Upper lobe of left lung (tissue), 6 donors: Measurements from ENCODE around the gene CTCFL. TPM values are rescaled to one million over a fixed set of nuclear protein-coding genes. Genes with fewer than 3 reads are reported as not detected.

ENCODE experiments used
- ATAC-seq, 2 donors: fragments of 200-7000 bp; cut with Tn5 transposase; one replicate each; pipeline ENCODE4 v1.9.1; 2022; ENCODE audit warnings: mild to moderate bottlenecking in 2 of 2, moderate library complexity in 2 of 2; ENCODE audit not compliant: low FRiP score in 2 of 2
- DNase-seq, 2 donors: peaks; one replicate each; pipeline ENCODE4 v3.0.0-alpha.2; 2019 to 2020
- H3K27ac ChIP-seq, 4 donors: fragments of 200-600 bp; sonication (generic); one replicate each; pipeline ENCODE4 v1.5.1; 2016 to 2019
- H3K27me3 ChIP-seq, 4 donors: fragments of 200-600 bp; sonication (generic); one replicate each; pipeline ENCODE4 v1.5.1; 2017 to 2019
- H3K36me3 ChIP-seq, 4 donors: fragments of 200-600 bp; sonication (generic); one replicate each; pipeline ENCODE4 v1.5.1; 2016 to 2019
- H3K4me1 ChIP-seq, 4 donors: fragments of 200-600 bp; sonication (generic); one replicate each; pipeline ENCODE4 v1.5.1; 2018 to 2019
- H3K4me3 ChIP-seq, 4 donors: fragments of 200-600 bp; sonication (generic); one replicate each; pipeline ENCODE4 v1.5.1; 2017 to 2019; ENCODE audit warnings: mild to moderate bottlenecking in 2 of 4, moderate library complexity in 1 of 4
- H3K9me3 ChIP-seq, 4 donors: fragments of 200-600 bp; sonication (generic); one replicate each; pipeline ENCODE4 v1.5.1; 2018 to 2019
- EP300 ChIP-seq, 4 donors: sonication (generic); formaldehyde crosslinking; IDR thresholded peaks; one replicate each; pipeline ENCODE4 v1.5.1; 2017; ENCODE audit warnings: antibody characterized with exemption in 4 of 4, control low read depth in 2 of 4
- POLR2A ChIP-seq, 4 donors: fragments of 450-650 bp; IDR thresholded peaks; one replicate each; pipeline ENCODE4 v1.5.1; 2016 to 2017; ENCODE audit warnings: antibody characterized with exemption in 4 of 4, mild to moderate bottlenecking in 2 of 4
- POLR2AphosphoS5 ChIP-seq, 2 donors: sonication (generic); formaldehyde crosslinking; IDR thresholded peaks; one replicate each; pipeline ENCODE4 v1.5.1; 2017; ENCODE audit warnings: antibody characterized with exemption in 2 of 2
- WGBS, 2 donors: methylation state at CpG; one replicate each; pipeline ENCODE4 v1.1.5; 2017 to 2018; 5-methylcytosine and 5-hydroxymethylcytosine counted together
- total RNA-seq, 6 donors: library from RNA; depleted of rRNA in 4 of 6; stranded (reverse); fragments of >200 nt in 4 of 6; gene quantifications; one replicate each; pipeline versions ENCODE4 v1.1.0 to v1.2.1, GENCODE V29; 2016 to 2021
- TF ChIP-seq, protein P1 (sequence below), 6 experiments: fragments of 450-650 bp in 4 of 6; fragments of 200-600 bp in 2 of 6; sonication (generic) in 2 of 6; IDR thresholded peaks; one replicate each; pipeline ENCODE4 v1.5.1; 2016 to 2019; ENCODE audit warnings: antibody characterized with exemption in 6 of 6
- donor health status: DM: no; HTN: no; CAD: no; lungs with moderate emphysema.
- donor health status: DM: no; HTN: yes; CAD: no; lungs with severe emphysema.

The CTCFL gene
- total RNA-seq, 6 donors from 2014 or later: 0.11 to 0.17 (median 0.14) TPM; not detected in 3

DNA sequence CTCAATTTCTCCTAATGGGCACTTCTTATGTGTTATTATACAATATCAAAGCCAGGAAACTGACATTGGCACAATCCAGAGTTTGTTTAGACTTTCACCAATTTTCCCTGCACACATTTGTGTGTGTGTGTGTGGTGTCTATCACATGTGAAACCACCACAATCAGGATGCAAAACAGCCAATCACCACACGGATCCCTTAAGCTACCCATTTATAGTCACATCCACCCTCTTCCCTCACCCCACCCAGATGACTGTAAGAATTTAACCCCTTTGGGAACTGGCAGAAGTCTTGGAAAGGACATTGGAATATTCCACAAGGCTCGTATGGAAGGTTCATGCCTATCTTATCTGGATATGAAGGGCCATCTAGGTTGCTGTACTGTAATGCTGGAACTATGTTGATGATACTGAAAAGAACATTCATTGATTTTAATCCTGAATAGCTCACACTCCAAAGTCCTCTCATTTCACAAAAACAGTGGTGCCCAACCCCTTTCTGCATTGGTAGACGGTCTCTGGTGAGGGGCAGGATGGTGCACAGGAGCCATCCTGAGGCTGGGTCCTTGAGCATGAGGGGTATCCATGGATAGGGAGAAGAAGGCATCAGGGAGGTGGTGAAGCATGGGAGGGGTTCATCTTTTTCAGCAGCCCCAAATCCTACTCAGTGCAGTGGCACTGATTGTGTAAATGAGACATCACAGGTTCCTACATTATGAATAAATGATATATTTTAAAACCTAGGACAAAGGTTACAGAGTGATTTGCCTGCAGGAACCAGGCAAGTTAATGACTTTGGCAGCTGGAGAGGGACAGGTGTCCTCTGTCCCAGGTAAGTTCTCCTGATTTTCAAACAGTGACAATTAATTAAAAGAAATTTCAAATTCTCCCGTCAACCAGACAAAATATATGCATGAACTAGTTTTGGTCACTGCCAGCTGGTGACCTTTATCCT lies 12.1 kb upstream of the CTCFL start:
- TF ChIP-seq EP300 (IDR thresholded peaks at IDR 0.05) (no peak), POLR2AphosphoS5 (IDR thresholded peaks at IDR 0.05) (no peak), POLR2A (IDR thresholded peaks at IDR 0.05) (no peak)
- TF ChIP-seq, protein P1, sequence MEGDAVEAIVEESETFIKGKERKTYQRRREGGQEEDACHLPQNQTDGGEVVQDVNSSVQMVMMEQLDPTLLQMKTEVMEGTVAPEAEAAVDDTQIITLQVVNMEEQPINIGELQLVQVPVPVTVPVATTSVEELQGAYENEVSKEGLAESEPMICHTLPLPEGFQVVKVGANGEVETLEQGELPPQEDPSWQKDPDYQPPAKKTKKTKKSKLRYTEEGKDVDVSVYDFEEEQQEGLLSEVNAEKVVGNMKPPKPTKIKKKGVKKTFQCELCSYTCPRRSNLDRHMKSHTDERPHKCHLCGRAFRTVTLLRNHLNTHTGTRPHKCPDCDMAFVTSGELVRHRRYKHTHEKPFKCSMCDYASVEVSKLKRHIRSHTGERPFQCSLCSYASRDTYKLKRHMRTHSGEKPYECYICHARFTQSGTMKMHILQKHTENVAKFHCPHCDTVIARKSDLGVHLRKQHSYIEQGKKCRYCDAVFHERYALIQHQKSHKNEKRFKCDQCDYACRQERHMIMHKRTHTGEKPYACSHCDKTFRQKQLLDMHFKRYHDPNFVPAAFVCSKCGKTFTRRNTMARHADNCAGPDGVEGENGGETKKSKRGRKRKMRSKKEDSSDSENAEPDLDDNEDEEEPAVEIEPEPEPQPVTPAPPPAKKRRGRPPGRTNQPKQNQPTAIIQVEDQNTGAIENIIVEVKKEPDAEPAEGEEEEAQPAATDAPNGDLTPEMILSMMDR (IDR thresholded peaks at IDR 0.05): no peak
- no peak for DNase-seq
- no peaks in the 10 kb centered on the region for H3K36me3 ChIP-seq
- WGBS, 2 donors: 58 to 65% methylated on average over 4 of the region's 4 CpGs
- no peak overlapping the region for H3K4me3 ChIP-seq
- no peaks in the 10 kb centered on the region for H3K27me3 ChIP-seq
- H3K4me1 ChIP-seq: no peaks in the 10 kb centered on the region
- no peak overlapping the region for H3K27ac ChIP-seq
- ATAC-seq: no peak
- no peaks in the 10 kb centered on the region for H3K9me3 ChIP-seq

DNA sequence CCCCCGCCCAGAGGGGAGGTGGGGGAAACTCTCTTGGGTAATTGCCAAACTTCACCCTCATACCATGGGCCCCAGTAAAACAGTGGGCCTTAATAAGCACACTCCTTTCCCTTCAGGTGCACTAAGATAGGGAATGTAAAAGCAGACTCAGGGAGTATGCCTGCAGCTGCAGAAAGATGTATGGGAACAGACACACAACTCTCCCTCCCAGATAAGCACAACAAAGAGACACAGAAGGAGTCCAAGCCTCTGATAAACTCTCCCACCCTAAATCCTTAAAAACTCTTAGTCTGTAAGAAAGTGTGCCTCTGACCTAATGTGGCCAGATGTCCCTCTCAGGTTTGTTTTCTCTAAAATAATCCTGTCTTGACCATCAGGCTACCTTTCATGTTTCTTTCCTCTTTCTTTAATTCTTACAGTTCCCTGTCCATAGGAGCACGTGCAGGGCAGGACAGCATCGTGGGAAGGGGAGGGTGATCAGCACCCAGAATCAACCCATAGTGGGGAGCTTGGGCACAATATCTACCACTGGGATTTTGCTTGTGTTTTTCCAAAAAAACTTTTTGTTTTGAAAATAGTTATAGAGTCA lies 11.3 kb upstream of the CTCFL start:
- Histone ChIP-seq H3K27me3 (no peaks in the 10 kb centered on the region), H3K4me1 (no peaks in the 10 kb centered on the region)

DNA sequence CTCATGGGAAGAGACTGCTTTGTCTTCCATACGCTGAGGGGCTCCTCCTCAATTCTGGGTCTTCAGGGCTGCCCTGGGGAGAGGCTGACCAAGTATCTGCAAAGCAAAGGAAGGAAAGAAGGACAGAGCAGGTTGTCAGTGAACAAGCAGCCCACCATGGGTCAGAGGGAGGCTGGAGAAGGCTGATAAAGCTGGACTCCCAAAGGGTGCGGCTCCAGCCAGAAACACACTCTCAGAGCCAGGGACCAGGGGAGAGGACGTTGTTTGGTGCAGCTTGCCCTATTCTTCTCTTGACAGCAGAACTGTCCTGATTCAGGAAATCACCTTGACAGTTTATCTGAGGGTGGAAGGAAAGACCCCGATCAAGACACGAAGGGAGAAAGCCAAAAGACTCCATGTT lies 10.4 kb upstream of the CTCFL start:
- Histone ChIP-seq H3K9me3 (no peaks in the 10 kb centered on the region), H3K36me3 (no peaks in the 10 kb centered on the region), H3K27me3 (no peaks in the 10 kb centered on the region), H3K4me1 (no peaks in the 10 kb centered on the region), H3K27ac (no peak overlapping the region), H3K4me3 (no peak overlapping the region)
- ATAC-seq: no peak
- no peak for DNase-seq
- 74 to 78% methylated on average over 5 of the region's 5 CpGs for WGBS, 2 donors
- TF ChIP-seq, protein P1 (IDR thresholded peaks at IDR 0.05): no peak
- TF ChIP-seq POLR2A (IDR thresholded peaks at IDR 0.05) (no peak), POLR2AphosphoS5 (IDR thresholded peaks at IDR 0.05) (no peak), EP300 (IDR thresholded peaks at IDR 0.05) (no peak)

More for the DNA sequence above, 11.3 kb upstream of the CTCFL start:
- H3K27ac ChIP-seq: no peak overlapping the region
- H3K36me3 ChIP-seq: no peaks in the 10 kb centered on the region
- 48 to 79% methylated on average over 3 of the region's 3 CpGs for WGBS, 2 donors
- no peak for TF ChIP-seq EP300 (IDR thresholded peaks at IDR 0.05)
- TF ChIP-seq, protein P1 (IDR thresholded peaks at IDR 0.05): no peak
- no peak for TF ChIP-seq POLR2A (IDR thresholded peaks at IDR 0.05)
- TF ChIP-seq POLR2AphosphoS5 (IDR thresholded peaks at IDR 0.05): no peak
- ATAC-seq: no peak
- no peak for DNase-seq
- H3K4me3 ChIP-seq: no peak overlapping the region
- H3K9me3 ChIP-seq: no peaks in the 10 kb centered on the region

DNA sequence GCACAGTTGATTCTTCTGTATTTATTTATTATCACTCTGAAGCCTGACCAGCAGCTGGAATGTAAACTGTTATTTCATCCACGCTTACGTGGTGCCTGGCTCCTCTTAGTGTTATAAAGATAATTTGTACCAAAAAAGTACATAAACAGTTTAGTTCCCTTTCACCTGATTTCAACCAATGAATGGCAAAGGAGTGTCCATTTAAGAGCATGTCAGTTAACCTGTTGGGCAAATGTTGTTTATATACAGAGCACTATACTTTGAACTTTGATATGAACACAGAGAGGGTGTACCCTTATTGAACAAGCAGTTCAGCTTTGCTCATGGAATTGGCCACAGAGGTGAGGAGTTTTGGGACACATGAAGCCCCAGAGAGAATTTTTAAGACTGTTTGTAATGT lies 7.2 kb upstream of the CTCFL start:
- Histone ChIP-seq H3K27me3 (no peaks in the 10 kb centered on the region), H3K4me3 (no peak overlapping the region), H3K9me3 (no peaks in the 10 kb centered on the region), H3K4me1 (no peaks in the 10 kb centered on the region), H3K27ac (no peak overlapping the region), H3K36me3 (no peaks in the 10 kb centered on the region)
- DNase-seq (no peak), ATAC-seq (no peak)
- 82 to 89% methylated on average over 2 of the region's 2 CpGs for WGBS, 2 donors
- TF ChIP-seq POLR2AphosphoS5 (IDR thresholded peaks at IDR 0.05) (no peak), EP300 (IDR thresholded peaks at IDR 0.05) (no peak), POLR2A (IDR thresholded peaks at IDR 0.05) (no peak)
- TF ChIP-seq, protein P1 (IDR thresholded peaks at IDR 0.05): no peak
